ENCODE results near the gene LCN15.
"Not testable (repeated sequence)": the region's sequence is repeated elsewhere in the genome, so short reads cannot be mapped to it uniquely, and the experiment has no call there.

LCN15 gene

GRCh38 chr9:136756134-136756438 lies 8.2 kb downstream of the LCN15 start:
- DNase-seq (ENCODE audit: low read depth in 2 of 2, low spot score in 1 of 2), result no peak

- not testable (repeated sequence) for DNase-seq (ENCODE audit: low read depth in 2 of 2, low spot score in 1 of 2)
These were observed 8.8 kb downstream of the LCN15 start for GRCh38 chr9:136755302-136756133.

- no peak for DNase-seq (ENCODE audit: low read depth in 2 of 2, low spot score in 1 of 2)
These were observed 9.6 kb downstream of the LCN15 start for GRCh38 chr9:136754626-136755301.

GRCh38 chr9:136754059-136754572 lies 10.2 kb downstream of the LCN15 start:
- no peak for DNase-seq (ENCODE audit: low read depth in 2 of 2, low spot score in 1 of 2)

GRCh38 chr9:136753371-136754058 lies 10.8 kb downstream of the LCN15 start:
- DNase-seq (ENCODE audit: low read depth in 2 of 2, low spot score in 1 of 2), result no peak

GRCh38 chr9:136751814-136752213 lies 12.5 kb downstream of the LCN15 start:
- no peak for DNase-seq (ENCODE audit: low read depth in 2 of 2, low spot score in 1 of 2)

- no peak for DNase-seq (ENCODE audit: low read depth in 2 of 2, low spot score in 1 of 2)
These were observed 13.1 kb downstream of the LCN15 start for GRCh38 chr9:136751244-136751643.

GRCh38 chr9:136750526-136750925 lies 13.8 kb downstream of the LCN15 start:
- DNase-seq (ENCODE audit: low read depth in 2 of 2, low spot score in 1 of 2), result no peak

- no peak for DNase-seq (ENCODE audit: low read depth in 2 of 2, low spot score in 1 of 2)
These were observed 15.4 kb downstream of the LCN15 start for GRCh38 chr9:136748666-136749611.

GRCh38 chr9:136748201-136748600 lies 16.1 kb downstream of the LCN15 start, which contains the start of gene LCN6:
TSS of gene LCN6 (minus strand) at chr9:136748525. CDS start at chr9:136748483, 42 bp downstream.
- no peak for DNase-seq (ENCODE audit: low read depth in 2 of 2, low spot score in 1 of 2)

- no peak for DNase-seq (ENCODE audit: low read depth in 2 of 2, low spot score in 1 of 2)
These were observed 16.9 kb downstream of the LCN15 start for GRCh38 chr9:136747161-136748060.

GRCh38 chr9:136746621-136747020 lies 17.7 kb downstream of the LCN15 start:
- no peak for DNase-seq (ENCODE audit: low read depth in 2 of 2, low spot score in 1 of 2)

GRCh38 chr9:136746155-136746490 lies 18.2 kb downstream of the LCN15 start:
- DNase-seq (ENCODE audit: low read depth in 2 of 2, low spot score in 1 of 2), result no peak

- DNase-seq (ENCODE audit: low read depth in 2 of 2, low spot score in 1 of 2), result no peak
These were observed 18.7 kb downstream of the LCN15 start for GRCh38 chr9:136745389-136746154.

GRCh38 chr9:136744773-136745172 lies 19.5 kb downstream of the LCN15 start:
- no peak for DNase-seq (ENCODE audit: low read depth in 2 of 2, low spot score in 1 of 2)

- DNase-seq (ENCODE audit: low read depth in 2 of 2, low spot score in 1 of 2), result no peak
These were observed 20.6 kb downstream of the LCN15 start for GRCh38 chr9:136743639-136744211.

GRCh38 chr9:136742591-136743391 lies 21.5 kb downstream of the LCN15 start, which contains the start of gene LCN10:
TSS of gene LCN10 (minus strand) at chr9:136742940. CDS start at chr9:136742903, 37 bp downstream.
- DNase-seq (ENCODE audit: low read depth in 2 of 2, low spot score in 1 of 2), result no peak
